ENCODE results near the gene DOK5. TPM values are rescaled to one million over a fixed set of nuclear protein-coding genes. Genes with fewer than 3 reads are reported as not detected.

The DOK5 gene
- total RNA-seq, 1 donor from 2014 or later, result 3.5 TPM

DNA sequence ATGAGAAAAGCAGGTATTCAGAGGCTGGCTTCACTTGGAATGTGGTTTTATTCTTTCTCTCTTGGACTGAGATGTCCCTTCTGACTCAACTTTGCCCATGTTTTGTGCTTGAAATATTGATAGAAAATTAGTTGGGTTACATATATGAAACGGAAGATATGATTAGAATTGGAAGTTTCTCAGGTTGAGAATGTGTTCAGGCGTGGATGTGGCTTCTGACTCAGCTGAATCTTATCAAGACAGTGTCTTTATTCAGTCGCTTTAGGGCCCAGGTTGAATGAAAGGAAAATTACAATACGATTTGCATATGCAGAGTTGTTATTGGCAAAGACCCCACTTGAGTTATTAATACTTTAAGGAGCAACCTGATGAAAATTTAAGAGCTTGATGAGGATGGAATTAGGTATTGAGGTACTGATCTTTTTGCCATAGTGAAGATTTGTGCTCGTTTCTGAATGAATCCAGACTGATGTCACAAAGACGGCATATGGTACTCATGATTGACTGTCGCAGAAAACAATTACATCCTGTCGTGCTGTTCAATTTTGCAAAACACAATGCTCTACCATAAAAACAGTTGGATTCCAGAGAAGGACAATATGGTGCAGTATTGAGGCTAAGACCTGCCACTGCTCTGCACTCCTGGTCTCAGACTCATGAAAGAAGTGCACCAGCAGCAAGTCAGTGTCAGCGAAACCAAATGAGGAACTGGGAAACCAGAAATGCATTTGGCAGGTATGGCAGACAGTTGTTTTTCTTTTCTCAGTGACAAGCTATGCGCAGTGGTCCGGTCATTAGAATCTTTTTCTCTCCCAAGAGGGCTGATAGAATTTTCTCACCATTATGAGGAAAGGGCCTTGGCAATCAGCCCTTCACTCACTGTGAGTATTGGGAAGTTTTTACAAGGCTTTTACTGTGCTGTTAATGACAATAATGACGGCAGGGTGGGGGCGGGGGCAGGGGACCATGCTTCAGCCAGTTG is 158.3 kb downstream of the DOK5 start:
- H3K36me3 ChIP-seq (ENCODE audit: control insufficient read depth, insufficient read depth, low read length), result no peaks in the 10 kb centered on the region
- TF ChIP-seq, protein P1, sequence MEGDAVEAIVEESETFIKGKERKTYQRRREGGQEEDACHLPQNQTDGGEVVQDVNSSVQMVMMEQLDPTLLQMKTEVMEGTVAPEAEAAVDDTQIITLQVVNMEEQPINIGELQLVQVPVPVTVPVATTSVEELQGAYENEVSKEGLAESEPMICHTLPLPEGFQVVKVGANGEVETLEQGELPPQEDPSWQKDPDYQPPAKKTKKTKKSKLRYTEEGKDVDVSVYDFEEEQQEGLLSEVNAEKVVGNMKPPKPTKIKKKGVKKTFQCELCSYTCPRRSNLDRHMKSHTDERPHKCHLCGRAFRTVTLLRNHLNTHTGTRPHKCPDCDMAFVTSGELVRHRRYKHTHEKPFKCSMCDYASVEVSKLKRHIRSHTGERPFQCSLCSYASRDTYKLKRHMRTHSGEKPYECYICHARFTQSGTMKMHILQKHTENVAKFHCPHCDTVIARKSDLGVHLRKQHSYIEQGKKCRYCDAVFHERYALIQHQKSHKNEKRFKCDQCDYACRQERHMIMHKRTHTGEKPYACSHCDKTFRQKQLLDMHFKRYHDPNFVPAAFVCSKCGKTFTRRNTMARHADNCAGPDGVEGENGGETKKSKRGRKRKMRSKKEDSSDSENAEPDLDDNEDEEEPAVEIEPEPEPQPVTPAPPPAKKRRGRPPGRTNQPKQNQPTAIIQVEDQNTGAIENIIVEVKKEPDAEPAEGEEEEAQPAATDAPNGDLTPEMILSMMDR (IDR thresholded peaks at IDR 0.05; ENCODE audit: insufficient read depth, low read length, poor library complexity, severe bottlenecking), result no peak
- H3K27me3 ChIP-seq (ENCODE audit: control insufficient read depth, insufficient read depth, low read length), result no peaks in the 10 kb centered on the region
- no peak for DNase-seq (ENCODE audit: low read depth)
- no peak overlapping the region for H3K4me3 ChIP-seq (ENCODE audit: low read depth, low read length)

DNA sequence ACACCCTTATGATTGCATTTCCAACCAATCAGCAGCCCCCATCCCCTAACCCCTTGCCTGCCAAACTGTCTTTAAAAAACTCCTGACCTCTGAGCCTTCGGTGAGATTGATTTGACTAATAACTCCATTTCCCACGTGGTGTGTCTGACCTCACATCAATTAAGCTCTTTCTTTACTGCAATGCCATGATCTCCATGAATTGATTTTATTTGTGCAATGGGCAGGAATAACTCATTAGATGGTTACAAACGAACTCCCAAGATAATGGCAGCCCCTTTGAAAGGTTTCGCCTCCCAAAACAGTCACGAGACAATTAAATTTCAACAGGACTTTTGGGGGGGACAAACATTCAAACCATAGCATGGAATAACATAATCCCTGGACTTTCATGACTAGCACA is 161.2 kb downstream of the DOK5 start:
- no peaks in the 10 kb centered on the region for H3K36me3 ChIP-seq (ENCODE audit: control insufficient read depth, insufficient read depth, low read length)
- no peaks in the 10 kb centered on the region for H3K27me3 ChIP-seq (ENCODE audit: control insufficient read depth, insufficient read depth, low read length)
- TF ChIP-seq, protein P1 (IDR thresholded peaks at IDR 0.05; ENCODE audit: insufficient read depth, low read length, poor library complexity, severe bottlenecking), result no peak
- H3K4me3 ChIP-seq (ENCODE audit: low read depth, low read length), result no peak overlapping the region
- no peak for DNase-seq (ENCODE audit: low read depth)

DNA sequence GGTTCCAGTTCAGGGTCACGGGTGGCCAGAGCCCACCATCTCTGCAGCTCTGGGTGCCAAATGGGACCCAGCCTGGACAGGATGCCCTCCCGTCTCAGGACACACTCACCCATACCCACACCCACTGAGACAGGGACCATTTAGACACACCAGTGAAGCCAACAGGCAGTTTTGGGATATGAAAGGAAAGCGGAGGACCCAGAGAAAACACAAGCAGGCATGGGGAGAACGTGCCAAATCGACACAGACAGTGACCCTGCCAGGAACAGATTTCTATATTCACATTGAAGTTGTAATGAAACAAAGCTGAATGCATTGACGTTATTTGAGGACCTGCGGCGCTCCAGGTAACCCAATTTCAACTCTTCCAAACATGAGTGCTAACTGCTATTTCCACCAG is 164.5 kb downstream of the DOK5 start:
- no peaks in the 10 kb centered on the region for H3K36me3 ChIP-seq (ENCODE audit: control insufficient read depth, insufficient read depth, low read length)
- no peaks in the 10 kb centered on the region for H3K27me3 ChIP-seq (ENCODE audit: control insufficient read depth, insufficient read depth, low read length)
- DNase-seq (ENCODE audit: low read depth), result no peak
- H3K4me3 ChIP-seq (ENCODE audit: low read depth, low read length), result no peak overlapping the region
- TF ChIP-seq, protein P1 (IDR thresholded peaks at IDR 0.05; ENCODE audit: insufficient read depth, low read length, poor library complexity, severe bottlenecking), result no peak

DNA sequence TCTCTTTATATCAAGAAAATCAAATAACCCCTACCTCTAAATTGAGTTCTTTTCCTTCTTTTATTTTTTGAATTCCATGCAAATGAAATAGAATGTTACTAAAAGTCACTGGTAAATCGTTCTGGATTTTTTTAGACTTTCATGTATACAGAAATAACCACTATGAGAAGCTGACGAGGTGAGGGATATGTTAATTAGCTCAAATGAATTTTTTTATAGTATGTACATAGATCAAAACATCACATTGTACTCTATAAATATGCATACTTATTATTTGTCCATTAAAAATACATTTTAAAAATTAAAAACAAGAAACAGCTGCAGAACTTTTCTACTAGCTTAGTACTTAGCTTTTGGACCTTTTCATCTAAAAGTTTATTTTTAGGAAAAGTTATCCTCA is 165.4 kb downstream of the DOK5 start:
- H3K4me3 ChIP-seq (ENCODE audit: low read depth, low read length), result no peak overlapping the region
- no peak for DNase-seq (ENCODE audit: low read depth)
- no peaks in the 10 kb centered on the region for H3K27me3 ChIP-seq (ENCODE audit: control insufficient read depth, insufficient read depth, low read length)
- TF ChIP-seq, protein P1 (IDR thresholded peaks at IDR 0.05; ENCODE audit: insufficient read depth, low read length, poor library complexity, severe bottlenecking), result no peak
- no peaks in the 10 kb centered on the region for H3K36me3 ChIP-seq (ENCODE audit: control insufficient read depth, insufficient read depth, low read length)

DNA sequence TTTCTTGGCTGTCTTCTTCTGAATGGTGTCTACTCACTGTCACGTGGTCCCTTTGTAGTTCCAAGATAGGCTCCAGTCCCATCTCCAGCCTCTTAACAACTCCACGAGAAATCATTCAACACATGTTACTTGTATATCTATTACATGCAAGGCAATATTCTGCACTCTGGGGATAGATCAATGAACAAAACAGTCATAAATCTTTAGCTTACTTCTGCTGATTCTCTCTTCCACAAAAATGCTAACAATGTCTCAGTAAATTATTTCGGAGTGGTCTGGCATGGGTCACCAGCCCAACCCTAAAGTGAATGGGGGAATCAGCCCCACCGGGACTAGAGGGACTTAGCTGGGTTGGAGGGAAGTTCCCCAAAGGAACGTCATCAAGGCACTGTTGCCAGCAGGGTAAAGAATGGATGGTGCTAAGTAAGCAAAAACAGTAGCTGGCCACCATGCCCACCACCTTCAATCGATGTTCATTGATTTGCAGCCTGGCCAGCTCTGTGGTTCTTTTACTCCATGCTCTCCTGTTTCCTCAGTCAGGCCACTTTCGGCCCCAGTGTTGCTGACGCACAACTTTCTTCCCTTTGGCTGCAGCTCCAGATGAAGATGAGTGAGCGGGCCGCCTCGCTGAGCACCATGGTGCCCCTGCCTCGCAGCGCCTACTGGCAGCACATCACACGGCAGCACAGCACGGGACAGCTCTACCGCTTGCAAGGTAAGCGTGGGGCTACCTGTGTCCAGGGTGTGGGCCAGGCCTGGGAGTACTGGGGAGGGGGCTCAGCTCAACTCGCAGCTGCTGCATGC is 167.7 kb downstream of the DOK5 start:
- H3K27me3 ChIP-seq (ENCODE audit: control insufficient read depth, insufficient read depth, low read length), result no peaks in the 10 kb centered on the region
- TF ChIP-seq, protein P1 (IDR thresholded peaks at IDR 0.05; ENCODE audit: insufficient read depth, low read length, poor library complexity, severe bottlenecking), result no peak
- H3K4me3 ChIP-seq (ENCODE audit: low read depth, low read length), result no peak overlapping the region
- no peak for DNase-seq (ENCODE audit: low read depth)
- H3K36me3 ChIP-seq (ENCODE audit: control insufficient read depth, insufficient read depth, low read length), result no peaks in the 10 kb centered on the region
